Natural killer cell (primary cell): ENCODE results near the gene CHD5. TPM values are rescaled to one million over a fixed set of nuclear protein-coding genes. Genes with fewer than 3 reads are reported as not detected.

Experiments
- ATAC-seq, 3 donors: fragments of 150-1000 bp in 2 of 3; fragments of 200-7000 bp in 1 of 3; cut with Tn5 transposase; 1 replicate in 1 of 3; 2 replicates in 2 of 3; pipeline ENCODE4 v1.10.0; 2021; ENCODE audit warnings: mild to moderate bottlenecking in 2 of 3, moderate library complexity in 2 of 3
- DNase-seq, 2 donors: peaks; one replicate each; pipeline versions ENCODE4 v3.0.0 to v3.0.0-alpha.2; 2013 to 2021; ENCODE audit warnings: mixed read lengths in 1 of 2
- H3K27ac ChIP-seq: one replicate; pipeline ENCODE4 v1.5.1; 2013; ENCODE audit warnings: mild to moderate bottlenecking, low read length
- H3K27me3 ChIP-seq: one replicate; pipeline ENCODE4 v1.6.1; 2013; ENCODE audit warnings: low read length; ENCODE audit not compliant: control insufficient read depth, insufficient read depth
- H3K36me3 ChIP-seq: one replicate; pipeline ENCODE4 v1.6.1; 2013; ENCODE audit warnings: low read length; ENCODE audit not compliant: control insufficient read depth, insufficient read depth
- H3K4me1 ChIP-seq: one replicate; pipeline ENCODE4 v1.6.1; 2013; ENCODE audit warnings: low read length; ENCODE audit not compliant: control insufficient read depth, insufficient read depth
- H3K4me3 ChIP-seq: one replicate; pipeline ENCODE4 v1.5.1; 2013; ENCODE audit warnings: low read length
- H3K9me3 ChIP-seq: one replicate; pipeline ENCODE4 v1.6.1; 2013; ENCODE audit warnings: low read length; ENCODE audit not compliant: control insufficient read depth, insufficient read depth
- H3K27ac Mint-ChIP-seq, 2 donors: one replicate each; pipeline ENCODE4 v1.8.0; 2022; ENCODE audit warnings: mild to moderate bottlenecking in 2 of 2, mixed read lengths in 2 of 2, moderate library complexity in 1 of 2
- H3K27me3 Mint-ChIP-seq, 2 donors: one replicate each; pipeline ENCODE4 v1.8.0; 2022; ENCODE audit warnings: low read depth in 2 of 2, mixed read lengths in 2 of 2
- H3K36me3 Mint-ChIP-seq: one replicate; pipeline ENCODE4 v1.8.0; 2022; ENCODE audit warnings: mixed read lengths
- H3K4me1 Mint-ChIP-seq, 2 donors: one replicate each; pipeline ENCODE4 v1.8.0; 2022; ENCODE audit warnings: mixed read lengths in 2 of 2
- H3K4me3 Mint-ChIP-seq: one replicate; pipeline ENCODE4 v1.8.0; 2022; ENCODE audit warnings: mild to moderate bottlenecking, moderate library complexity, mixed read lengths
- H3K9me3 Mint-ChIP-seq, 2 donors: one replicate each; pipeline ENCODE4 v1.8.0; 2022; ENCODE audit warnings: mixed read lengths in 2 of 2
- CTCF ChIP-seq: fragments of 200-600 bp; IDR thresholded peaks from one replicate; pipeline ENCODE4 v1.8.0; 2022; ENCODE audit warnings: antibody characterized with exemption
- WGBS: methylation state at CpG from one replicate; pipeline ENCODE4 v1.1.7; 2013; ENCODE audit warnings: missing lambda C conversion rate; ENCODE audit not compliant: insufficient coverage; 5-methylcytosine and 5-hydroxymethylcytosine counted together
- intact Hi-C: fragments of 100-400 bp; cut with micrococcal nuclease; formaldehyde crosslinking; loops from one replicate; pipeline ENCODE4 v1.14.2; 2022
- total RNA-seq, 4 donors: library from RNA; stranded (reverse); fragments of 120-200 nt in 1 of 4; gene quantifications; one replicate each; pipeline versions ENCODE4 v1.2.3 to v1.2.4, GENCODE V29; 2013 to 2022

CHD5 gene
- total RNA-seq, 3 donors from 2014 or later (not counting 1 experiment from before 2014, with no cell fraction given), result 0.34 to 1.2 (median 0.73) TPM

- H3K4me3 ChIP-seq, result no peak overlapping the region
- no peaks in the 10 kb centered on the region for H3K36me3 Mint-ChIP-seq
- DNase-seq (no peak), ATAC-seq (no peak)
- H3K36me3 ChIP-seq, result no peaks in the 10 kb centered on the region
- no peak overlapping the region for H3K4me3 Mint-ChIP-seq
- peaks cover 30% of the 10 kb centered on the region for H3K4me1 ChIP-seq
- WGBS, result 76% methylated on average over 26 of the region's 26 CpGs
- H3K27ac ChIP-seq, result no peak overlapping the region
- no peaks in the 10 kb centered on the region for H3K9me3 Mint-ChIP-seq
- TF ChIP-seq CTCF, result no peak
- no peaks in the 10 kb centered on the region for H3K27me3 ChIP-seq
- H3K9me3 ChIP-seq, result no peaks in the 10 kb centered on the region
- intact Hi-C loops, result no loop called here
- peaks cover 0 to 15% of the 10 kb centered on the region in 2 donors for H3K4me1 Mint-ChIP-seq
- H3K27ac Mint-ChIP-seq, result no peak overlapping the region
- H3K27me3 Mint-ChIP-seq, result peaks cover 6 to 7% of the 10 kb centered on the region in 2 donors
Observed at GRCh38 chr1:6154525-6155319, 25.4 kb downstream of the CHD5 start.

- Mint-ChIP-seq H3K27me3 (no peaks in the 10 kb centered on the region), H3K27ac (no peak overlapping the region), H3K4me1 (peaks cover 0 to 26% of the 10 kb centered on the region in 2 donors), H3K4me3 (no peak overlapping the region), H3K36me3 (no peaks in the 10 kb centered on the region), H3K9me3 (no peaks in the 10 kb centered on the region)
- no peaks in the 10 kb centered on the region for H3K9me3 ChIP-seq
- H3K4me3 ChIP-seq, result no peak overlapping the region
- H3K36me3 ChIP-seq, result no peaks in the 10 kb centered on the region
- intact Hi-C loops, result no loop called here
- 90% methylated on average over 7 of the region's 7 CpGs for WGBS
- DNase-seq (no peak), ATAC-seq (no peak)
- no peak overlapping the region for H3K27ac ChIP-seq
- H3K4me1 ChIP-seq, result peaks cover 44% of the 10 kb centered on the region
- peaks cover 9% of the 10 kb centered on the region for H3K27me3 ChIP-seq
- TF ChIP-seq CTCF, result no peak
Observed at GRCh38 chr1:6152882-6153281, 27.2 kb downstream of the CHD5 start.

DNA sequence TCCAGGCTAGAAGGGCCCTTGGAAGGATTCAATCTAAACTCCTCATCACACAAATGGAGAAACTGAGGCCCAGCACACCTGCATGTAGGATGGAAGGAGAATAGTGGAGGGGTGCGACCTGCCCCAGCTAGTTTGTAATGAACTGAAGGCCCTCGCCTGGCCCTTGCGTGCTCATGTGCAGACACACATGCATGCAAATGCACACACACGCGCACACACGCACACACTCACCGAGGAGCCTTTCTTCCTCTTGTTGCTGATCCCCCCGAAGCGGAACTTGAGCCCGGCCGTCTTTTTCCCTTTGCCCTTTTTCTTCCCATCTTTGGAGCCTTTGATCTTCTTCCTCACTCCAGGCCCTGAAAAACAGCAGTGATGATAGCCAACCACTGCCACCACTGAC lies 27.9 kb downstream of the CHD5 start:
- DNase-seq (no peak), ATAC-seq (no peak)
- no peak overlapping the region for H3K4me3 ChIP-seq
- Mint-ChIP-seq H3K36me3 (no peaks in the 10 kb centered on the region), H3K4me3 (no peak overlapping the region), H3K9me3 (no peaks in the 10 kb centered on the region), H3K27ac (no peak overlapping the region), H3K27me3 (no peaks in the 10 kb centered on the region), H3K4me1 (peaks cover 0 to 27% of the 10 kb centered on the region in 2 donors)
- intact Hi-C loops, result no loop called here
- peaks cover 9% of the 10 kb centered on the region for H3K27me3 ChIP-seq
- no peaks in the 10 kb centered on the region for H3K9me3 ChIP-seq
- WGBS, result 82% methylated on average over 11 of the region's 11 CpGs
- H3K27ac ChIP-seq, result no peak overlapping the region
- no peaks in the 10 kb centered on the region for H3K36me3 ChIP-seq
- TF ChIP-seq CTCF, result no peak
- peaks cover 51% of the 10 kb centered on the region for H3K4me1 ChIP-seq
